AG09309 (cell line): ENCODE results near the gene SMC2.

ENCODE experiments used
- DNase-seq: peaks from one replicate; pipeline ENCODE4 v3.0.0-alpha.2; 2010; ENCODE audit warnings: low read depth
- H3K4me3 ChIP-seq: 2 replicates; pipeline ENCODE4 v1.5.1; 2011; ENCODE audit warnings: mild to moderate bottlenecking, low read depth, low read length, moderate library complexity; ENCODE audit not compliant: control insufficient read depth
- CTCF ChIP-seq: IDR thresholded peaks from 2 replicates; pipeline ENCODE4 v1.5.1; 2011; ENCODE audit warnings: mild to moderate bottlenecking, low read depth, low read length, inconsistent platforms; ENCODE audit not compliant: insufficient read depth, control insufficient read depth; ENCODE audit errors: missing control alignments

SMC2 gene

DNA sequence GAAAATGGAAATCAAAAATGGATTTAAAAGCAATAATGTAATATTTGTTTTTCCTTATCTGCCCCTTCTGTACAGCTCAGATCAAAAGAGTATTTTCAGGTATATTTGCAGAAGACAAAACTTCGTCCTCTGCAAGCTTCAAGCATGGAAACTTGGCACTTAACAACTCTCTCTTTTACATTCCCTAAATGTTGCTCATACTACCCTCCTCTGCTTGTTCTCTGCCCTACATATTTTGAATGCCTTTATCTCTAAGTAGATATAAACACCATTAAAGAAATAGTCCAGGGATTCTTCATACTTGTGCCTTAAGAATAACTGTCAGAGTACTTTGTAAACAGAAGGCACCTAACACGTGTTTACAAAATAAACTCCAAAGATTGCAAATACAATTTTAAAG is 19.2 kb upstream of the SMC2 start:
- TF ChIP-seq CTCF, result no peak
- H3K4me3 ChIP-seq, result no peak overlapping the region

GRCh38 chr9:104075801-104076753 is 18.0 kb upstream of the SMC2 start:
- H3K4me3 ChIP-seq, result no peak overlapping the region
- no peak for TF ChIP-seq CTCF
- peak; percentile 56 for DNase-seq

More for the DNA sequence above, 19.2 kb upstream of the SMC2 start:
- peak; percentile 46 for DNase-seq

GRCh38 chr9:104078596-104078995 is 15.5 kb upstream of the SMC2 start:
- no peak for DNase-seq
- TF ChIP-seq CTCF, result no peak
- H3K4me3 ChIP-seq, result no peak overlapping the region

DNA sequence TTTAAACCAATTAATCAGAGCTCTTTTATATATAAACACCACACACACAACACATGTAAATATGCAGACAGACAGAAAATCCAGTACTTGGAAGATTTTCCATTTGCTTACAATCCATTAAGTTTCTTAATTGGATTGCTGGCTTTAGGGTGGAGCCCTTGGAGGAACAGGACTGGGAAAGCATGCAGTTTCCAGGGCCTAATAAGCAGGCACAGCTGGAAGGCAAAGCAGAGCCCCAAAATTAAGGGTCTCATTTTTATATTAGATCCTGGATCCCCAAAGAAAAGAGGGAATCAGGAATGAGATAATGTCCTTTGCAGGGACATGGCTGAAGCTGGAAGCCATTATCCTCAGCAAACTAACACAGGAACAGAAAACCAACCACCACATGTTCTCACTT is 13.1 kb upstream of the SMC2 start:
- DNase-seq, result no peak
- no peak overlapping the region for H3K4me3 ChIP-seq
- TF ChIP-seq CTCF, result no peak

- TF ChIP-seq CTCF, result no peak
- DNase-seq, result no peak
- H3K4me3 ChIP-seq, result no peak overlapping the region
Measured at GRCh38 chr9:104082168-104082567, 11.9 kb upstream of the SMC2 start.

DNA sequence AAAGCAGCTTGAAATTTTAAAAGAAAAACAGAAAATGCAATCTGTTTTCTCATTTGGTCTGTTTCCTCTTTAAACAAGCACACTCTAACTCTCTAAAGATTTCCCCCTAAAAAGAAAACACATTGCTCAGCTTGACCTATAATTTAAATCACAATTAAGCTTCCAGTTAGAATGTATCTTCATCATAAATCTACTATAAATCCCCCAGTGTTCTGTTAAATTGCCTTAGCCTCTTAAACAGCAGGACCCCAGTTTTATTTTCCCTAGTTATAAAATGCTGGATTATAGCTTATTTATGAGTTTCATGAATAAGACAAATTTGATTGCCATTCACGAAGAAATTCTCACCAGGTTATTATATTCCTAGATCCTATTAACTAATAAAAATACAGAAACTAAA is 8.6 kb upstream of the SMC2 start:
- DNase-seq, result no peak
- no peak overlapping the region for H3K4me3 ChIP-seq
- no peak for TF ChIP-seq CTCF
